GM21576 (cell line): Measurements from ENCODE around the gene VAMP8.
"Not testable (repeated sequence)": the region's sequence is repeated elsewhere in the genome, so short reads cannot be mapped to it uniquely, and the experiment has no call there.

Experiments
- ATAC-seq: cut with Tn5 transposase; IDR thresholded peaks from one replicate; pipeline ENCODE4 v1.9.1; 2021; ENCODE audit warnings: mild to moderate bottlenecking, moderate library complexity; ENCODE audit not compliant: unreplicated experiment

VAMP8 gene

DNA sequence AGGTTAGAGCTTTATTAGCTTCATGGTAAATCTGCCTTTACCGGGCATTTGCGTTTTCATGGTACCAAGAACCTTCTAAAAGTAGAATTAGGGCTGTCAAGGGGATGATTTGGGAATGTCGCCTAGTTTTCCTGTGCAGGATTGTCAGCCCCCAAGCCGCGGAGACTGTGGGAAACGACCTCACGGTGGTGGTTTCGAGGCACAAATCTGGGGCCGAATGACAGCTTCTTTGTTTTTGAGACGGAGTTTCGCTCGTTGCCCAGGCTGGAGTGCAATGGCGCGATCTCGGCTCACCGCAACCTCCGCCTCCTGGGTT is 38.0 kb downstream of the VAMP8 start:
- no peak for ATAC-seq

- ATAC-seq = not testable (repeated sequence)
These were observed 40.3 kb downstream of the VAMP8 start for GRCh38 chr2:85617723-85618122.

DNA sequence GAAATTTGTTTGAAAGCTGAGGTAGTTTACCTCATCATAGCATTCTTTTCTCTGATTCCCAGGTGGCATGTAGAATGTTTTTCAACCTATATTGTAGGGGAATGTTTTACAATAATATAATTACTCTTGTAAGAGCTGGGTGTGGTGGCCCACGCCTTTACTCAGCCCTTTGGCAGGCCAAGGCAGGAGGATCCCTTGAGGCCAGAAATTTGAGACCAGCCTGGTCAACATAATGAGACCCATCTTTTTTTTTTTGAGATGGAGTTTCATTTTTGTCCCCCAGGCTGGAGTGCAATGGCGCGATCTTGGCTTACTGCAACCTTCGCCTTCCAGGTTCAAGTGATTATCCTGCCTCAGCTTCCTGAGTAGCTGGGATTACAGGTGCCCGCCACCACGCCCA is 42.2 kb downstream of the VAMP8 start:
- ATAC-seq = no peak

- no peak for ATAC-seq
These were observed 44.0 kb downstream of the VAMP8 start for GRCh38 chr2:85621338-85621737.

- no peak for ATAC-seq
These were observed 46.6 kb downstream of the VAMP8 start for GRCh38 chr2:85623991-85624390.

- ATAC-seq = no peak
These were observed 51.3 kb downstream of the VAMP8 start for GRCh38 chr2:85628658-85629057.

GRCh38 chr2:85631316-85631715 is 53.9 kb downstream of the VAMP8 start:
- ATAC-seq = no peak
